GM19023 (cell line): ENCODE results near the gene SIPA1L3.

ENCODE experiments used
- ATAC-seq: cut with Tn5 transposase; IDR thresholded peaks from one replicate; pipeline ENCODE4 v1.9.1; 2021; ENCODE audit warnings: mild to moderate bottlenecking, moderate library complexity; ENCODE audit not compliant: unreplicated experiment

Gene SIPA1L3

DNA sequence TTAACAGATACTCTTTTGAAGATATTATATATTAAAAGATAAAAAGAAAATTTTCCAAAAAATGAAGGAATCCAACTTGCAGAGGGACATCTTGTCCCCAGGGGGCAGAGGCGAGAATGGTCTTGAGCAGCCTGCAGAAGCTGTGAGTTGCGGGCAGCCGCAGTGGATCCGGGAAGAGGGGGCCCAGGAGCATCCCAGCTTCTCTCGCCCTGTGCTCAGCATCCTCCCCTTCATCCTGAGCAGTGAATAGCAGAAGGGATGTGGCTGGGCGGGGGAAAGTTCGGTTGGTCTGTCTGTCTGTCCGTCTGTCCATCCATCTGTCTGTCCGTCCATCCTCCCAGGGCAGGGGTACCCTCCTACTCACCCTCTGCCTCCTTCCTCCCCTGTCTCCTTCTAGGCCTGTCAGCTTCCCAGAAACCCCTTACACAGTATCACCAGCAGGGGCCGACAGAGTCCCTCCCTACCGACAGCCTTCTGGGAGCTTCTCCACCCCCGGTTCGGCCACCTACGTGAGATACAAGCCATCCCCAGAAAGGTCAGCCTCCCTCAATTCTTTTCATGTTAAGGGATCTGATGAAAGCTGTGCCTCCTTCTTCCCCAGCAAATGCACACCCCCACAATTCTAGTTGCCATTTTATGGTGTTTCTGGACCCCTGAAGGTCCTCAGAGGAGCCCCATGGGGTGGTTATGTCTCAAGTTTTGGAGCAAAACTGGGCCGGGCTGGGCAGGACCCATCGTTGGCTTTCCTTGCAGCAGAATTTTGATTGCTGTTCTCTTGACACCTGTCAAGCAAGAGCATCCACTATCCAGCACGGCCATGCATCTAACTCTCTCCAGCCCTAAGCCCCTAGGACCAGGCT lies 235.4 kb downstream of the SIPA1L3 start:
- ATAC-seq: no peak

- ATAC-seq: no peak
These were observed 236.8 kb downstream of the SIPA1L3 start for GRCh38 chr19:38143847-38144246.

GRCh38 chr19:38144667-38145066 lies 237.7 kb downstream of the SIPA1L3 start:
- no peak for ATAC-seq

DNA sequence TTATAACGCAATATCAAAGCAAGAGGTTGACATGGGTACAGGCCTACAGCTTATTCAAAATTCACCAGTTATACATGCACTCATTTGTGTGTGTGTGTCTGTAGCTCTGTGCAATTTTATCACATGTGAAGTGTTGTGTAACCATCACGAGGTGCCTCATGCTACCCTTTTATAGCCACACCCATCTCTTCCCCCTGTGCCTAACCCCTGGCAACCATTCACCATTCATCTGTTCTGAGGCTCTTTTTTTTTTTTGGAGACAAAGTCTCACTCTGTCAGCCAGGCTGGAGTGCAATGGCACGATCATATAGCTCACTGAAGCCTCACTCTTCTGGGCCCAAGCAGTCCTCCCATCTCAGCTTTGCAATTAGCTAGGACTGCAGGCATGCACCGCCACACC lies 238.6 kb downstream of the SIPA1L3 start:
- no peak for ATAC-seq

DNA sequence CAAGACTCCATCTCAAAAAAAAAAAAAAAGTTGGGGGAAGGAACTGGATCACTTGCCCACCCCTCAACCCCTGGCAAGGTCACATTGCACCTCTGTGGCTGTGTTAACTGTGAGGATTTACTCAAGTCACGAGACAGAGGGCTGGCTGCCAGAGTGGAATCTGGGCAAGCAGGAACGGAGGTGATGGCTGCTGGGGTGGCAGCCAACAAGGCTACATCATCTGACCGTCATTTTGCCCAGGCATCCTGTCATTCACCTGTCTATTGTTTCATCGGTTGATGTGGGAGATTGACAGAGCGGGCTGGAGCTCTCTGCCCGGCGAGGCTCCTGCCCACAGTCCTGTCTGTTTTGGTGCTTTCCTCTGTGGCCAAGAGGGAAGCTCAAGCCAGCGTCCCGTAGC lies 241.3 kb downstream of the SIPA1L3 start:
- ATAC-seq: no peak

DNA sequence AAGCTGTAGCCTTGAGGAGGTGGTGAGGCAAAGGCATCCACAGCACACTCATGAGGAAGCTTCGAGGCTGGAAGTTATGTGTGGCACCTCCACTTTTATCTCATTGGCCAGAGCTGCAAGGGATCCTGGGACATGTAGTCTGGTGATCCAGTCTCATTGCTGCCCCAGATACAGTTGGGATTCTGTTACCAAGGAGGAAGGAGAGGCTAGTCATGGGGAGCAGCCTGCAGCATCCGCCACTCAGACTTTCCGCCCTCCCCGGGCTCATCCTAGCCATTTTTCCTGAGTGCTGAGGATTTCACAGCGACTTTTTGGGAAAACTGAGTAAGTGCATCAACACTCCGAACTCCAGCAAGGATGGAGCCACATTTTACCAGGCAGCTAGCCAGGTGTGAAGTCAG lies 242.7 kb downstream of the SIPA1L3 start:
- ATAC-seq: no peak

DNA sequence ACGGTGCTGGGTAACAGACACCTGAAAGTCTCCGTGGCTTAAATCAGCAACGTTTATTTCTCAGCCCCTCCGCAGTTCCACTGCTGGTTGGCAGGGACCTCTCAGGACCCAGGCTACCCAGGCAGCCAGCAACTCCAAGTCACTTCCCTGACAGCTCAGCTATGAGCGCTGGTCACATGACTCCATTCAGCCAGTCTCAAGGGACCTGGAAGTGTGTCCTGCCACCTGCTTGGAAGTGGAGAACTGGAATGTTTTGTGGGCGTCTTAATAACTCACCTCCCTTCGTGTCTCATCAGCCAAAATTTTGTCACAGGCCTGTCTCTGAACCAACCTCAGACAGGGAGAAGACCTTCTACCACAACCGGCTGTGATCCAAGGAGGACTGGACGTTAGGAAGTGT lies 244.2 kb downstream of the SIPA1L3 start:
- ATAC-seq: no peak

DNA sequence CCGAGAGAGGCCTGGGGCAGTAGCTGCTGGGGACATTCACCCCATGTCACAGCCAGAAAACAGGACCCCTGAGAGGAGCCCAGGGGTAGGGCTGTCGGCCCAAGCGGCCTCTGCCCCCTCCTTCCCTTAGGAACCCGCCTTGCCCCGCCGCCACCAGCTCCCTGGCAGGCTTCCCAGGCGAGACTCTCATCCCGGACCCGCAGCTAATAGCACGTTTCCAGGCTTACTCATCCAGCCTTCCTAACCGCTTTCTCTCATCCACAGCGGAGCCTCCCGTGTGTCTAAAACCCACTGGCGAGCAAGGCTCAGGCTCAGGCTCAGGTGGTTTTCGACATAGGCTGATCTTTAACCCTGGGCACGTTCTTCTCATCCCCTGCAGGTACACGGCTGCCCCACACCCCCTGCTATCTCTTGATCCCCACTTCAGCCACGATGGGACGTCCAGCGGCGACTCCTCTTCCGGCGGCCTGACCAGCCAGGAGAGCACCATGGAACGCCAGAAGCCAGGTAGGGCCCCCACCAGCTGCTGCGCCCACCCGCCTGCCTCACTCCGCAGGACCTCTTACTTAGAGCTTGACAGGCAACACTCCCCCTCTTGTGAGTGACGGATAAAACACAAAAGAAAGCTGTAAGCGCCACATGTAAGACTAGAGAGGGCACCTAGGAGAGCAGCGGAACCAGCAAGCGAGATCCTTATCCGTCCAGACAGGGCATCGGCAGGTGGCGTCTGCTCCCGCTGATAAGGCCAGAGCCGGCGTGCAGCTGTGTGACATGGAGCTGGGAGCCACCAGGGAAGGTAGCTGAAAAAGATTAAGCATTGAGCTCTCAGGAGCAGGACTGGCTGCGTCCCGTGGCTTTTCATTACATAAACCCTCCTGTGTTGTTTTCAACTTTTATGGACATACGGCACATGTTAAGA lies 245.7 kb downstream of the SIPA1L3 start:
- ATAC-seq: no peak

GRCh38 chr19:38155453-38155852 lies 248.4 kb downstream of the SIPA1L3 start:
- no peak for ATAC-seq

DNA sequence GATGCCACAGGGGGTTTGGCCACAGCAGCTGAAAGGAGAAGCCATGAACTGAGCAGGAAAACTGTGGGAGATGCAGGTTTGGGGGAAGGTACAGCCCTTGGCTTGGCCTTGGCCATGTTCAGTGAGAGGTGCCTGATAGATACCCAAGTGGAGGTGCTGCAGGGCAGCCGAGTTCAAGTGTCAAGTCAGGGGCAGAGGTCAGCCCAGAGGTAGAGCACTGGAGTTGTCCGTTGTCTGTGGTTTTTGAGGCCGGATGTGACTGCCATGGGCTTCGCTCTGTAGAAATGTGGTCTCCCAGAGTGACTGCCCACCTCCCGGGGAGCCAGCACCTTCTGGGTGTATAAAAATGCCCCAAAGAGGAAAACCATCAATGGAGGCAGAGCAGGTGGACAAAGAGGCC lies 251.7 kb downstream of the SIPA1L3 start:
- no peak for ATAC-seq

- ATAC-seq: no peak
These were observed 255.1 kb downstream of the SIPA1L3 start for GRCh38 chr19:38162094-38162493.

DNA sequence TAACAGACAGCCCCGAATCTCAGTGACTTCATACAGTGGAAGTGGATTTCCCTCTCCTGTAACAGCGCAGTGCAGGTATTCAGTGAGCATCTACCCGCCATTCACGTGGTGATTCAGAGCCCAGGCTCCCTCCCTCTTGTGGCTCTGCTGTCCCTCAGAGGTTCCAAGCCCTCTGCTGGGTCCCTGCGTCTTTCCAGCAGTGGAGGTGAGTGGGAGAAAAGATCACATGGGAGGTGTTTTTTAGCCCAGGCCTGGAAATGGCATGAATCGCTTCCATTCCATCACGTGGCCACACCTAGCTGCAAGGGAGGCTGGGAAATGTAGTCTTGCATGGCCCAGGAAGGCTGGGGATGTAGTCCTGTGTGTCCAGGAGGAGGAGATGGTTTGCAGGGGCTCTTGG lies 255.6 kb downstream of the SIPA1L3 start:
- no peak for ATAC-seq

DNA sequence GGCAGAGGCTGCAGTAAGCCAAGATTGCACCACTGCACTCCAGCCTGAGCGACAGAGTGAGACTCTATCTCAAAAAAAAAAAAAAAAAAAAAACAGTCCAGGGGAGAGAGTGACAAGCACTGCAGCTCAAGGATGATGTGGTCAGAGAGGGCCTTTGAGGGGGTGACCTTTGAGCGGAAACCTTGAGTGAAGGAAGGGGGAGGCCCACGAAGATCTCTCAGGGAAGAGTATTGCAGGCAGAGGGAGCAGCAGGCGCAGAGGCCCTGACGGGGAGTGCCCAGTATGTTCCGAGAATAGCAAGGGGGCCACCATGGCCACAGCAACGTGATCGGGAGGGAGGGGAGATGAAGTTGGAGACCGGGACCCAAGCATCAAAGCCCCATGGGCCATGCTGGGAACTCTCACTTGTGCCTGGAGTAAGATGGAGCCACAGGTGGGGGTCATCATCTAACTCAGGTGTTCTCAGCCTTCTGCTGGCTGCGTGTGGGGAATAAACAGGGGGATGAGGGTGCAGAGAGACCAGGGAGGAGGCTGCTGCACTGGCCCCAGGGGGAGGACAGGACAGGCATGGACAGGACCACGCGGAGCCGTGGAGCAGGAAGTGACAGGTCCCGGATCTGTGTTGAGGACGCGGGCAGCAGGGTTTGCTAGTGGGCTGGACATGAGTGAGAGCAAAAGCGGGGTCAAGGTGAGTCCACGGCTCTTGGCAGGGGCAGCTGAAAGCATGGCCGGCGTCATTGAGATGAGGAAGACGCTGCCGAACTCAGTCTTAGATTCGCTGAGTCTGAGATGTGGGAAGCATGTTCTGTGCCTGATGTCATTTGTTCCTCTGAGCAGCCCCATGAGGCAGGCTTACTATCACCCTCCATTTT lies 256.6 kb downstream of the SIPA1L3 start:
- ATAC-seq: no peak

GRCh38 chr19:38164526-38164925 lies 257.5 kb downstream of the SIPA1L3 start:
- no peak for ATAC-seq

DNA sequence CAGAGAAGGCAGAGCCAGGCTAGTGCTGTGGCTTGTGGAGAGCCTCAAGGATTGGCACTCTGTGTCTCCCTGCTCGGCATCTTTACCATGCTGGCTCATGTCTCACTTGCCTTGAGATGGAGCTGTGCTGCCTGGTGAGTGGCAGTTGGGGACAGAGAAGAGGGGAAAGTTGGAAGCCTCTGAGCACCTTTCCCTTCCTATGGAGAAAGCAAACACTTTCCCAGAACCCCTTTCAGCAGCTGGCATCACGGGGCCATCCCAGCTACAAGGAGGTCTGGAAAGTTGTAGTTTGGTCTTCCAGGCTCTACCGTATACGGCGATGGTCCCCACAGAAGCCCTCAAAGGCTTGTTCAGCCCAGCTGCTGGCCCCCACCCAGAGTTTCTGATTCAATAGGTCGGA lies 258.3 kb downstream of the SIPA1L3 start:
- no peak for ATAC-seq

- ATAC-seq: no peak
These were observed 261.6 kb downstream of the SIPA1L3 start for GRCh38 chr19:38168637-38169036.

DNA sequence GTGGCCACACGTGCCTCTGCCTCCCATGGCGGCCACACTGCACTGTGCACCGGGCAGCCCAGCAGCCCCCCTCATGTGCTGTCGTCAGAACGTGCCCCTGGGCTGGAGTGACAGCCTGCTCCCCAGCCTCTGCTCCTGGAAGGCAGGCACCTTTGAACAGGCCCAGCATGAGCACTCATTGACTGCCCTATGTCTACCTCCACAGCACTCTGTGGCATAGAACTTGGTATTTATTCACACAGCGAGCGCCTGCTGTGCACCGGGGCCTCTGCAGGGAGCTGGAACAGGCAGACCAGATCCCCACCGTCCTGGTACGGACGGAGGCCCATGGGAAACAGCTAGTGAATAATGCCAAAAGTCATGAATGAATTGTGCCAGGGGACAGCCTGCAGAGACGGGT lies 263.3 kb downstream of the SIPA1L3 start:
- ATAC-seq: no peak

- ATAC-seq: no peak
These were observed 265.0 kb downstream of the SIPA1L3 start for GRCh38 chr19:38172001-38172400.

GRCh38 chr19:38173291-38174041 lies 266.5 kb downstream of the SIPA1L3 start:
- no peak for ATAC-seq

DNA sequence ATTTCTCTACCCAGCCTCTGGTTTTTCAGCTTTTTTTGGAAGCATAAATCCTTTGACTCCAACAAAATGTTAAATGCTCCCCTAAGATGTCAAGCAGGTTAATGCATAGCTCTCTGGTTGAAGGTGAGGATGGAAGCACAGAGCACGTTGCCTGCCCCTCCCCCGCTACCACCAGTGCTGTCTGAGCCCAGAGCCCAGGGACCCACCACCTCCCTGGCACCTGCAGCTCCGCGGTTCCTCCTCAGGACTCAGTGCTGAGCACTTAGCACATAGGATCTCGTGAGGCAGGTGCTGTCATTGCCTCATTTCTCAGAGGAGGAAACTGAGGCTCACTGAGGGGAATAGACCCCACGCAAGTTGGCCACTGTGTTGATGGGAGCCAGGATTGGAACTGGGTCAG lies 268.4 kb downstream of the SIPA1L3 start:
- no peak for ATAC-seq
